ENCODE results near the gene RBM19.

- TF ChIP-seq CTCF (IDR thresholded peaks at IDR 0.05): no peak
- TF ChIP-seq POLR2A (IDR thresholded peaks at IDR 0.05): no peak
- TF ChIP-seq EP300 (IDR thresholded peaks at IDR 0.05): no peak
Observed at GRCh38 chr12:113924341-113924740, 41.8 kb downstream of the RBM19 start.
